ENCODE measurements around the gene ANKRD12.

ANKRD12 gene

DNA sequence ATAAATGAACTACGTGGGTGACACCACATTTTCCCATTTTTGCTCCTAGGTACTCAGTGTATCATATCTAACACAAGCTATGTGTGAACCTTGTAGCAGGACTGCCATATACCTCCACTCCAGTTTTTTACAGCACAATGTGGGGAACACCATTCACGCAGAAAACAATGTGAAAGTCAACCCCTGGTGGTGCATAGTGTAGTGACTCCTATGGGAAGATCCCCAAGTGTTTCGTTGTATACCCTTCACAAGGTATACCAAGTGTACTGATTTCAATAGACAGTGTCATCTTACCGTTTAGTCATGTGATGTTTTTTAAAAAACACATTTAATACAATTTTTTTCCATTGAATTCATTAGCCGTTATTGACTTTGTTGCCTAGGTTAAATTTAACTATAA, 68.1 kb downstream of the ANKRD12 start:
- H3K4me2 ChIP-seq (ENCODE audit: low read depth, low read length, poor library complexity, severe bottlenecking): no peak overlapping the region
- no peaks in the 10 kb centered on the region for H3K27me3 ChIP-seq (ENCODE audit: low read length)
- no peaks in the 10 kb centered on the region for H4K20me1 ChIP-seq (ENCODE audit: low read depth, low read length)
- no peaks in the 10 kb centered on the region for H3K79me2 ChIP-seq (ENCODE audit: insufficient read depth, low read length)
- H3K9ac ChIP-seq (ENCODE audit: low read length): no peak overlapping the region
- H2AFZ ChIP-seq (ENCODE audit: low read depth, low read length, severe bottlenecking): no peak overlapping the region
- no peaks in the 10 kb centered on the region for H3K9me2 ChIP-seq (replicated peaks; ENCODE audit: insufficient read depth, low read length)
- TF ChIP-seq, protein P1, sequence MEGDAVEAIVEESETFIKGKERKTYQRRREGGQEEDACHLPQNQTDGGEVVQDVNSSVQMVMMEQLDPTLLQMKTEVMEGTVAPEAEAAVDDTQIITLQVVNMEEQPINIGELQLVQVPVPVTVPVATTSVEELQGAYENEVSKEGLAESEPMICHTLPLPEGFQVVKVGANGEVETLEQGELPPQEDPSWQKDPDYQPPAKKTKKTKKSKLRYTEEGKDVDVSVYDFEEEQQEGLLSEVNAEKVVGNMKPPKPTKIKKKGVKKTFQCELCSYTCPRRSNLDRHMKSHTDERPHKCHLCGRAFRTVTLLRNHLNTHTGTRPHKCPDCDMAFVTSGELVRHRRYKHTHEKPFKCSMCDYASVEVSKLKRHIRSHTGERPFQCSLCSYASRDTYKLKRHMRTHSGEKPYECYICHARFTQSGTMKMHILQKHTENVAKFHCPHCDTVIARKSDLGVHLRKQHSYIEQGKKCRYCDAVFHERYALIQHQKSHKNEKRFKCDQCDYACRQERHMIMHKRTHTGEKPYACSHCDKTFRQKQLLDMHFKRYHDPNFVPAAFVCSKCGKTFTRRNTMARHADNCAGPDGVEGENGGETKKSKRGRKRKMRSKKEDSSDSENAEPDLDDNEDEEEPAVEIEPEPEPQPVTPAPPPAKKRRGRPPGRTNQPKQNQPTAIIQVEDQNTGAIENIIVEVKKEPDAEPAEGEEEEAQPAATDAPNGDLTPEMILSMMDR (IDR thresholded peaks at IDR 0.05; ENCODE audit: insufficient read depth, low read length, poor library complexity, severe bottlenecking): no peak
- no peak for TF ChIP-seq EZH2phosphoT487 (conservative IDR thresholded peaks at IDR 0.05; ENCODE audit: low read length)
- peaks cover 11% of the 10 kb centered on the region; the same call in 1 of the 2 replicates for H3K36me3 ChIP-seq (ENCODE audit: low read length)
- no peak overlapping the region for H3K27ac ChIP-seq (ENCODE audit: low read depth, low read length)
- H3K9me3 ChIP-seq (ENCODE audit: insufficient read depth, low read length): no peaks in the 10 kb centered on the region
- H3K4me3 ChIP-seq (ENCODE audit: insufficient read depth, low read length, poor library complexity, severe bottlenecking): no peak overlapping the region
- H3F3A ChIP-seq (ENCODE audit: insufficient read depth): no peaks in the 10 kb centered on the region

DNA sequence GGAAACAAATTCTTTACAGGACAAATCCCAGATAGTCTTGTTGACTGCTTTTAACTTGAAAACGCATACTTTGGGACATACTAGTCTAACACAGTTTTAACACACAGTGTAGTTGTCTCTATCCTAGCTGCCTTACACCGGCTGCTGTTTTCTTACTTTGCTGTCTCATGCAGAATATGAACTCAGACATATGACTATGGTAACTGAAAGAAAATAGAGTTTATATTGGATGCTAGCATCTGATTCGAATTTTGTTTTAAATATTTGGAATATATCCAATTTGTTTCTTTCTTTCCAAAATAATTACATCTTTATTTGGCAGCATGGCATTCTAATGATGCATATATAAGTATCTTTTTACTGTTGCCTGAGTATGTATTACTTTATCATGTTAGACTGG, 69.8 kb downstream of the ANKRD12 start:
- Histone ChIP-seq H3K9me2 (replicated peaks; ENCODE audit: insufficient read depth, low read length) (no peaks in the 10 kb centered on the region), H2AFZ (ENCODE audit: low read depth, low read length, severe bottlenecking) (no peak overlapping the region), H3K27me3 (ENCODE audit: low read length) (no peaks in the 10 kb centered on the region), H3K79me2 (ENCODE audit: insufficient read depth, low read length) (no peaks in the 10 kb centered on the region), H3K9ac (ENCODE audit: low read length) (no peak overlapping the region), H3K36me3 (ENCODE audit: low read length) (peaks cover 16% of the 10 kb centered on the region; the same call in 1 of the 2 replicates), H3F3A (ENCODE audit: insufficient read depth) (no peaks in the 10 kb centered on the region), H4K20me1 (ENCODE audit: low read depth, low read length) (no peaks in the 10 kb centered on the region), H3K4me2 (ENCODE audit: low read depth, low read length, poor library complexity, severe bottlenecking) (no peak overlapping the region), H3K4me3 (ENCODE audit: insufficient read depth, low read length, poor library complexity, severe bottlenecking) (no peak overlapping the region), H3K27ac (ENCODE audit: low read depth, low read length) (no peak overlapping the region), H3K9me3 (ENCODE audit: insufficient read depth, low read length) (no peaks in the 10 kb centered on the region)
- TF ChIP-seq, protein P1 (IDR thresholded peaks at IDR 0.05; ENCODE audit: insufficient read depth, low read length, poor library complexity, severe bottlenecking): no peak
- TF ChIP-seq EZH2phosphoT487 (conservative IDR thresholded peaks at IDR 0.05; ENCODE audit: low read length): no peak

DNA sequence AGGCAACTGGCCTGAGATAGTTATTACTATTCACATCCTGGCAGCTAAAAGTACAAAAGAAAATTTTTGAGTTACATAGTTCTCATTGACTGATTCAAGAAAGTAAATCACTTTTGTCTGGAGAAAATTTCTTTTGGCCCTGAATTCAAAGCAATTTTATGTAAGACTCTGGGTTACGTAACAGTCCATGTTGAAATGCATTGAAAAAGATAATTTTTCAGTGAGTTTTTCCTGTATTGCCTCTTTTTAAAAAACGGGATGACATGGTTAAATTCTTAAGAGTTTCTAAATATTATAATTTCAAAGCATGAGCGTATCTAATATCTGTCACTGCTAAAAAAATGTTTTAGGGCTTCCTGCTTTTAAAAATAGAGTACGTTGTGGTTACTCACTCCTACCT, 72.7 kb downstream of the ANKRD12 start:
- H3K4me2 ChIP-seq (ENCODE audit: low read depth, low read length, poor library complexity, severe bottlenecking): no peak overlapping the region
- H3K9me3 ChIP-seq (ENCODE audit: insufficient read depth, low read length): no peaks in the 10 kb centered on the region
- H3K79me2 ChIP-seq (ENCODE audit: insufficient read depth, low read length): no peaks in the 10 kb centered on the region
- H3K27ac ChIP-seq (ENCODE audit: low read depth, low read length): no peak overlapping the region
- peaks cover 38% of the 10 kb centered on the region; the same call in 1 of the 2 replicates for H3K36me3 ChIP-seq (ENCODE audit: low read length)
- no peaks in the 10 kb centered on the region for H3K27me3 ChIP-seq (ENCODE audit: low read length)
- no peaks in the 10 kb centered on the region for H4K20me1 ChIP-seq (ENCODE audit: low read depth, low read length)
- H3K9me2 ChIP-seq (replicated peaks; ENCODE audit: insufficient read depth, low read length): no peaks in the 10 kb centered on the region
- TF ChIP-seq EZH2phosphoT487 (conservative IDR thresholded peaks at IDR 0.05; ENCODE audit: low read length): no peak
- TF ChIP-seq, protein P1 (IDR thresholded peaks at IDR 0.05; ENCODE audit: insufficient read depth, low read length, poor library complexity, severe bottlenecking): no peak
- H3F3A ChIP-seq (ENCODE audit: insufficient read depth): 0 out of 2 replicates have a peak, but pooled peaks cover 3% of the 10 kb centered on the region
- no peak overlapping the region for H2AFZ ChIP-seq (ENCODE audit: low read depth, low read length, severe bottlenecking)
- no peak overlapping the region for H3K9ac ChIP-seq (ENCODE audit: low read length)
- H3K4me3 ChIP-seq (ENCODE audit: insufficient read depth, low read length, poor library complexity, severe bottlenecking): no peak overlapping the region
